Hematopoietic multipotent progenitor cell treated with erythropoietin and hydrocortisone succinate and interleukin-3 and kit ligand, for 8 days (in vitro differentiated cells): ENCODE results near the gene KDM4B.

Experiments used
- DNase-seq: peaks from one replicate; pipeline ENCODE4 v3.0.0-alpha.2; 2015

KDM4B gene

DNA sequence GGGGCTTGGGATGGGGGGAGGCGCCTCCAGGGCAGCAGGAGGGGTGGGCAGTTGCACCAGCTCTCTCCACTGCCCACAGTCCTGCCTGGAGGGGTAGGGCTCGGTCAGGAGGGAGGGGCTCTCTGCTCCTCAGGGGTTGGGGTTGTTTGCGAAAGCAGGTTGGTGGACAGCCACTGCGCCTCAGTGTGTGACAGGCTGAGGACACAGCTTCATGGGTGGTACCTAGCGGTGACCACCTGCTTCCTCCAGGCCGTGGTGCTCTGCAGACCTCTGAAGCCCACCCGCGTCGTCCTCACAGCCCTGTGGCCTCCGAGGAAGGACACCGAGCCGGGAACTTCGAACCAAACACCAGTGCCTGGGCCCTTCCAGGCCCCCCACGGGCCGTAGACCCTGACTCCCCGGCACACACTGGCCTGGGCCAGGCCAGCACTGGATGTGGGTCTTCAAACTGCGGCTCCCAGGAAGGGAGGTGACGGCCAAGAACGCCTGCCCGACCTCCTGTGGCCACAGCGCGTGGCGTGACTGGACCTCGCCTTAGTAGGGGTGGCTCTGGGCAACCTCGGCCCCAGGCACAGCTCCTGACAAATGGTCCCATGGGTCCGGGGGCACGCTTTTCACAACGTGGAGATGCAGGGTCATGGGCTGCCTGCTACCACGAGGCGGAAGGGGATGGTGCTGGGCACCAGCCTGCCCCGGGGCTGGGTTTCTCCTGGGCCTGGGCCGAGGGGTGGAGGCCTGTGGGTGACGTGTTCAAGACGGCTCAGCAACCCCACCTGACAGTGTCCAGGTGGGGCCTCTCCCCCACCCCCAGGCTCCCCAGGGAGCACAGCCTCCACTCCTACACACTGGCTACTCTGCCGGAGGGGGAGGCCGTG, 173.2 kb downstream of the KDM4B start:
- no peak for DNase-seq

GRCh38 chr19:5142725-5143097, 173.8 kb downstream of the KDM4B start:
- no peak for DNase-seq

DNA sequence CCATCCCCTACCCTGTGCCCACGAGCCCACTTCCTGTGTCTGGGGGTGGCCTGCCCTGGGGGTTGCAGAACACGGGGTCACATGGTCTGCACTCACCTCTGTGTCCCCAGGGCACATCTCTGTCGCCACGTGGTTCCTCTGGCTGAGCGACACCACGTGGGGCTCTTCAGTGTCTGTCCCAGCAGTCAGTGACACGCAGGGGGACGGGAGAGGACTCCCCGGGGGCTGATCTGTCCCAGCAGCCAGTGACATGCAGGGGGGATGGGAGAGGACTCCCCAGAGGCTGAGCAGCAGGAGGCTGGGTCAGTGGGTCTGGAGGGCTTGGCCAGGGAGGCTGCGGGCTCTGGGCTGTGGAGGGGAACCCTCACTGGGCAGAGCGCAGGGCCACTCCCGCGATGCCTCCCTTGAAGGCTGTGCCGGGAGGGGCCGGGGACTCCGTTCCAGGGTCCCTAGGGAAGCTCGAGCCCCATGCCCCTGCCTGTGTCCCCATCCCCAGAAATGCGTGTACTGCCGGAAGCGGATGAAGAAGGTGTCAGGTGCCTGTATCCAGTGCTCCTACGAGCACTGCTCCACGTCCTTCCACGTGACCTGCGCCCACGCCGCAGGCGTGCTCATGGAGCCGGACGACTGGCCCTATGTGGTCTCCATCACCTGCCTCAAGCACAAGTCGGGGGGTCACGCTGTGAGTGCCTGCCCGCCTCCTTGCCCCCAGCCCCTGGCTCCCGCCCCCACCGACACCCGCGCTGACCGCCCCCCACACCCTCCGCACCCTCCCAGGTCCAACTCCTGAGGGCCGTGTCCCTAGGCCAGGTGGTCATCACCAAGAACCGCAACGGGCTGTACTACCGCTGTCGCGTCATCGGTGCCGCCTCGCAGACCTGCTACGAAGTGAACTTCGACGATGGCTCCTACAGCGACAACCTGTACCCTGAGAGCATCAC, 174.8 kb downstream of the KDM4B start:
- no peak for DNase-seq

DNA sequence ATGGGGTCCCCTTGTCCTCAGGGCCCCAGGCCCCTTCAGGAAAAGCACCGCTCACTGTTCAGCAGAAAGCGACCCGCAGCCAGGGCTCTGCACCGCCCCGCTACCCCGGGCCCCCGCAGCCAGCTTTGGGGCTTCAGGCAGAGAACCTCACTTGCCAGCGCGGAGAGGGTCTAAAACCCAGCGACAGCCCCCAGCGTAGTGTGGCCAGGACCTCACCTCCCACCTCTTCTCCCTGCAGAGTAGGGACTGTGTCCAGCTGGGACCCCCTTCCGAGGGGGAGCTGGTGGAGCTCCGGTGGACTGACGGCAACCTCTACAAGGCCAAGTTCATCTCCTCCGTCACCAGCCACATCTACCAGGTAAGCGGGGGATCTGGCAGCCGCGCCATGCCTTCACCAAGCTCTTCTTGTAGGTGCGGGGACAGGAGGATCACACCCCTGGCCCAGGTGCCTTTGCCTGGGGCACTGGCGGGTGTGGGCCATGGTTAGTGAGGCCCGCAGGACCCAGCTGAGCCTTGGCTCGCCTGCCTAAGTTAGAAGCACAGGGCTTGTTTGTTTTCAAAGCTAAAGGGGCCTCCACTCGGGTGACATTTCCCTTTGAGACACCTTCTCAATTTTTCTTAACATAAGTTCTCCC, 175.7 kb downstream of the KDM4B start:
- no peak for DNase-seq

GRCh38 chr19:5145521-5146511, 176.9 kb downstream of the KDM4B start:
- no peak for DNase-seq

DNA sequence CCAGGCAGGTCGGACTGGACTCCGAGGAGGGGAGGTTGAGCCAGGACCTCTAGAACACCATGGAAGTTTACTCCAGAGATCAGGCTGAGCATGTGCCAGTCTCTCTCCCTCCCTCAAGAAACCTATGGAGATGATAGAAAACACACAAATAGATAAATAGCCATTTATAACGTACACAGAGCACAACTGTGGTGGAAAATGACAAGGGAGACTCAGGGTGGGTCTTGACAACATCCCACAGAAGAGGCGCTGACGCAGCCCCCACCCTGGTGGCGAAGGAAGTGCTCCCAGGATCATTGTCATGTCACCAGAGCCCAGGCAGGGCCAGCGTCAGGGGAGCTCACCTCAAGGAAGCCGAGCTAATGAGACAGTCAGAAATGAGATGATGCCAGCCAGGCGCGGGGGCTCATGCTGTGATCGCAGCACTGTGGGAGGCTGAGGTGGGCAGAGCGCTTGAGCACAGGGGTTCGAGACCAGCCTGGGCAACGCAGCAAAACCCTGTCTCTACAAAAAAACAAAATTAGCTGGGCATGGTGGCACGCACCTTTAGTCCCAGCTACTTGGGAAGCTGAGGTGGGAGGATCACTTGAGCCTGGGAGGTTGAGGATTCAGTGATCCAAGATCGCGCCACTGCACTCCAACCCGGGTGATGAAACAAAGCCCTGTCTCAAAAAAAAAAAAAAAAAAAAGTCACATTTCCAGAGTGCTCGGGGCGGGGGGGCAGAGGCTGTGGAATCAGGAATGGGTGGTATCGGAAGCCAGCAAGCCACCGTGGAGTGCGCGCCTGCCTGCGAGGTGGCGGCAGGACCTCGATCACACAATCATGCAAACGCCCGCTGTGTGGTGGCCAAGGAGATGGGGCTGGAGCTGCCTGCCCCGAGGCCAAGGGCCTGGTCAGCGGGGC, 178.4 kb downstream of the KDM4B start:
- DNase-seq = no peak

DNA sequence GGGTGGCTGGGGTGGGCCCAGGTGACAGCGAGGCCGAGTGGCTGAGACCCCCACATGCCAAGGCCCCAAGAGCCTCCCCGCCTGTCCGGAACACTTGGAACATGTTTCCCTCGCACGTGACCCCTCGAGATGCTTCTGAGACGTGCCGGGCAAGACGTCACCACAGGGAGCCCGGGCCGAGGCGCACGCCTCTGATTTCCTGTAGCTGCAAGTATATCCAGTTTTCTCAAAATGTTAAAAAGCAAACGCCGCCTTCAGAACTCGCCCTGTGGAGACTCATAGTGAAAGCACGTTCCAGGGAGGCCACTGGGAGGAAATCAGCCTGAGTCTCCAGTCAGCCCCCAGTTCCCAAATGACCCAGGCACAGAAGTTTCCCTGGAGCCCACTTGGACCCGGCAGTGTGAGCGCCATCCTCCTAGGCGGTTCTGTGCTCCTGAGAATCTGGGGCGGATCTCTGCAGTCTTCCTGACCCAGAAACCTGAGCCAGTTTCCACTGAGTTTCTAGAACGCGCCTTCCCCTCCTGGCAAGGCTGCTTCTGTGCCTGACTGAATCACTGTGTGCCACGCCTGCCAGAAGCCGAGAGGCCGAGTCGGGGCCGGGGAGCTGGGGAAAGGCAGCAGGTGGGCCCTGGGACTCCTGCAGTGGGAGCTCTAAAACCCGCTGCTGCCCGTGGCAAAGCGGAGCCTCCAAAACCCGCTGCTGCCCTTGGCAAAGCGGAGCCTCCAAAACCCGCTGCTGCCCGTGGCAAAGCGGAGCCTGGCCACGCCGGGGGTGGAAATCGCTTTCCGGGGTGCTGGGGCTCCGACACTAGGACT, 179.3 kb downstream of the KDM4B start:
- DNase-seq = no peak

- no peak for DNase-seq
These were observed 179.9 kb downstream of the KDM4B start for GRCh38 chr19:5148794-5149190.

- no peak for DNase-seq
These were observed 180.6 kb downstream of the KDM4B start for GRCh38 chr19:5149508-5149907.

- no peak for DNase-seq
These were observed 181.3 kb downstream of the KDM4B start for GRCh38 chr19:5149932-5150901.

DNA sequence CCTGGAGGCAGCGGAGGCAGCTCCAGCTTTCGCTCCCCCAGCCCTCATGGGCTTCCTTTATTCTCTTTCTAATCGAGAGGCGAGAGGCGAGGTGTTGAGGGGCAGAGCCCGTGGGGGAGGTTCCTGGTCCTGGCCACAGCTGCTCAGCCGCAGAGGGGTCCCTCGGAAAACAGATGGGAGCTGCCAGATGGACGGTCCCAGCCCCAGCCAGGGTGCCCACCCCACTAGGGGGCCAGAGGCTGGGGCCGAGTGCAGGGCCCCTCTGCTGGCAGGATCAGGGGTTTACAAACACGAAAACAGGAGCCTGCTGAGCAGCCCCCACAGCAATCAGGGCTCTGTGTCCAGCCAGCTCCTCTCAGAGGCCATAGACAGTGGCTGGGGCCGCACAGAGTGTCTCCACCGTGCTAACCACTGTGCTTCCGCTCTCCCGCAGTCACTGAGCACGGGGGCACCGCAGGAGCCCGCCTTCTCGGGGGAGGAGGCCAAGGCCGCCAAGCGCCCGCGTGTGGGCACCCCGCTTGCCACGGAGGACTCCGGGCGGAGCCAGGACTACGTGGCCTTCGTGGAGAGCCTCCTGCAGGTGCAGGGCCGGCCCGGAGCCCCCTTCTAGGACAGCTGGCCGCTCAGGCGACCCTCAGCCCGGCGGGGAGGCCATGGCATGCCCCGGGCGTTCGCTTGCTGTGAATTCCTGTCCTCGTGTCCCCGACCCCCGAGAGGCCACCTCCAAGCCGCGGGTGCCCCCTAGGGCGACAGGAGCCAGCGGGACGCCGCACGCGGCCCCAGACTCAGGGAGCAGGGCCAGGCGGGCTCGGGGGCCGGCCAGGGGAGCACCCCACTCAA, 182.2 kb downstream of the KDM4B start:
- no peak for DNase-seq

- no peak for DNase-seq
These were observed 183.3 kb downstream of the KDM4B start for GRCh38 chr19:5152013-5152763.

GRCh38 chr19:5152767-5153532, 184.0 kb downstream of the KDM4B start:
- no peak for DNase-seq

GRCh38 chr19:5153601-5154128, 184.8 kb downstream of the KDM4B start:
- no peak for DNase-seq

DNA sequence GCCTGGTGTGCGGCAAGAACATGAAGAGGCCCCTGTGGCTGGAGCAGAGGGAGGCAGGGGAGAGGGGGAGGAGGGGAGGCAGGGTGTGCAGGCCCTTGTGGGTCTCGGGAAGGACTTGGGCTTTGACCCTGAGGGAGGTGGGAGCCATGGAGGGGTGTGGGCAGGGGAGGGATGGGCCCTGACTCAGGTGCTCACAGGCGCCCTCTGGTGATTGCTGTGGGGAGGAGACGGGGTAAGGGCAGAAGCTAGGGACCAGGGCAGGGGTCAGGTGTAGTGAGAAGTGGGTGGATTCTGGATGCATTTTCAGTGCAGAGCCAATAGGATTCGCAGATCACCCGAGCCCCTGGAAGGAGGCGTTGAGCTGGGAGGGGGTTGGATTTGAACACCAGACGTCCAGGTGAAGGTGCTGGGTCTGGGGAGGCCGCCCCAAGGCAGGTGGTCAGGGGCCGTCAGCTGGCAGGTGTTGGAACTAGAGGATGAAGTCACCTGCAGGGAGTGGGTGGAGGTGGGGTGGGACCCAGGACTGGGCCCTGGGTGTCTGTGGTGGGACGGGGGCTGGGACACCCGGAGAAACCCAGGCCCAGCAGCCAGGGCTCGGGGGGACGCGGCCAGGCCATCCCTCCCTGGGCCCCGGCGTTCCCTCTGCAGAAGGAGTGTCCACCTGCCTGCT, 185.4 kb downstream of the KDM4B start:
- DNase-seq = peak; percentile 33
